ENCODE data around the gene CACNA1D.
"Not testable (repeated sequence)": the region's sequence is repeated elsewhere in the genome, so short reads cannot be mapped to it uniquely, and the experiment has no call there.

CACNA1D gene

DNA sequence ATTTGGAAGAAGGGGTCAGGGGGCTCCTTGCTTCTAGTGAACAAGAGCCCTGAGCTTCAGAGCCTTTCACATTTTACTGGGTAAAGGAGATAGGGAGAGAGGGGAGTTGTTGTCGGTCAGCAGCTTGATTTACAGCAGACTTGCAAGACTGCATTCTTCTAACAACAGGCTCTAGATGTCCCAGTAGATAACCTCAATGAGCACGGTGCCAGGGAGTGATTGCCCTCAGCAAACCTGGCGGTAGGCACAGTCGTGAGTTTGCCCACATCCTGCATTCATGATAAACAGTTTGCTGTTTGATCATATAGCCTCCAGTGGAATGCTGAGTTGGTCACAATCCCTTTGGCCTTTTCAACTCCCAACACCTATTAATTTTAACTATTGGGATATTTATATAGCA lies 170.4 kb downstream of the CACNA1D start:
- DNase-seq, result not testable (repeated sequence)

DNA sequence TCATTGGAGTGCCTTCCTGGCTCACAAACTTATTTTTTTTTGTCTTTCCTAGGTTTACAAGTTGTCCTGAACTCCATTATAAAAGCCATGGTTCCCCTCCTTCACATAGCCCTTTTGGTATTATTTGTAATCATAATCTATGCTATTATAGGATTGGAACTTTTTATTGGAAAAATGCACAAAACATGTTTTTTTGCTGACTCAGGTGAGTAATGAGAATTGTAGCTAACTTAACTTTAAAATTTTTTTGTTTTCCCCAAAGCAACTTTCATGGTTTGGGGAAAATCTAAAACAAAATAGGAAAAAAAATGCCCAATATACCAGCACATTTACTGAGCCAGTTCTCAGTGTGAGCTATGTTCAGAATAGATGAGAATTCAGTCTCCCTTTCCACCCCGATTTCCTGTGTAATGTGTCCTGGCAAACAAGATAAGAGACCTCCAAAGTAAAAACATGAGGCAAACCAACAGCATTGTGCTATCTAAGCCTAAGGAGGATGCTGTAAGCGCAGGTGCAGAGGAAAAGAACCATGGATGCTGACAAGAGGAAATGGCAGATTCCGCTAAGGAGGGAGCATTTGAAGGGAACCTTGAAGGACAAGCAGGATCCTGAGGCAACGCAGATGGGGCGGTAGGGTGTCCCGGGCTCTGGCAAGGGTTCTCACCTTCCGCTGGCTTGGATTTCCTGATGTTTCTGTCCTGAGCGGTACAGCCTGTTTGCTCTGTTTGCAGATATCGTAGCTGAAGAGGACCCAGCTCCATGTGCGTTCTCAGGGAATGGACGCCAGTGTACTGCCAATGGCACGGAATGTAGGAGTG lies 171.4 kb downstream of the CACNA1D start:
- DNase-seq, result no peak

DNA sequence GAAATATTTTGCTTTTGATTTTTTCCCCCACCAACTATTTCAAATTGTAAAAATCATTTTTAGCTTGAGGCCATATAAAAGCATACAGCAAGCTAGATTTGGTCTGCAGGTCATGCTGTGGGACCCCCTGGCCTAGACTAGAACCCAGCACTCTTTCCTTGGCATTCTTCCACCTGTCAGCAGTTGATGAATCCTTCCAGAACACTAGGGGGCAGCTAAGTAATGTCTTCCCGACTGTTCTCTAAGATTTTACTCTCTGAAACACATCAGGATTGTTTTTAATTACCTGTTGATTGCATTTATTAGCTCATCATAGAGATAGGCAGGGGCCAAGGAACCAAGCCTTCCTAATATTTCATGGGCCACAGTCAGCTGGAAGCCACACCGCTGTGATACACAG lies 174.5 kb downstream of the CACNA1D start:
- no peak for DNase-seq

DNA sequence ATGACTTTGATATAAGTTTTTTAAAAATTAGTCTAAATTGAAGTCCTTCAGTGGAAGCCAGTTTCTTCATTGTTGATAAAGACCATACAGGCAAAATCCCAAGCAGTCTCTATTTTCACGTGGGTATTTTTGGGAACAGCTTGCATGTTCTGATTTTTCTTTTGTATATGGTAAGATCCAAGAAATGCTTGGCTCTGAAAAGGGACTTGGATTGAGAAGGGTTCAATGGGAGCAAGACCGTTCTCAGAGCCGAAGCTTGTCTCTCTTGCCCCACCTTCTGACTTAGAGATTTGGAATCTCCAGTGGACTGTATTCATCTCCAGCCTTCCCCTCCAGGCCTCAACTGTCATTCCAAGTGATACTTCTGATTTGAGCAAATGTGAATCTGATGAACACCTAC lies 176.3 kb downstream of the CACNA1D start:
- DNase-seq, result no peak

DNA sequence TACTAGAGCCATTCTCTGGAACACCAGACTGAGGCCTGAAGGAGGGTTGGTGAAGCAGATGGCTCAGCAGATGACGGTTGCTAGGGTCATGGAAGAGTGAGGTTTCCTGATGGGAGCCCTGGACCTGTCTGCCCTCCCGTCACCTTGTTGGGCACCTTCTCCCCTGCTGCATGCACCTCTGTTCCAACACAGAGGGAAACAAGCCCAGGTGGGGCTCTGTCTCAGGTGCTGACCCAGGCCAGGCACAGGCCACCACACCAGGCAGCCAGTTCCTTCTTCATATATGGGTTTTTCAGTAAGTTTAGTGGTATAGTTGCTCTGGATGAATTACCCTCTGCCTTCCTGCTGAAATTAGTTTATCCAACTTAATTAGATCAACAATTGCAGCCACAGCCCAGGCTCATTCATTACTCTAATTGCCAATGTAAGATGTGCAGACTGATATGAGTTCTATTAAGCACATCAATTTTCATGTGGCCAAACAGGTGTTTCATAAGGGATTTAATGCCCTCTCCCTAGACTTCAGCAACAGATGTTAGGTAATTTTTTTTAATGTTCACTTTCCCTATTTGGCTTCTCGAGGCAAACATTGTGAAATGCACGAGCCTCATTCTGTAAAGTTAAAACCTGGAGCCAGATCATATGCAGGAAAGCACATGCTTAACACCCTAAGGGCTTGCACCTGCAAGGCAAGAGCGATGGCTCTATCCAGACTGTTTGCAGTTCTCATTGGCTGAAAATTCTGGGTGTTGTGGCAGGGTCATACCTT lies 177.0 kb downstream of the CACNA1D start:
- DNase-seq, result no peak

DNA sequence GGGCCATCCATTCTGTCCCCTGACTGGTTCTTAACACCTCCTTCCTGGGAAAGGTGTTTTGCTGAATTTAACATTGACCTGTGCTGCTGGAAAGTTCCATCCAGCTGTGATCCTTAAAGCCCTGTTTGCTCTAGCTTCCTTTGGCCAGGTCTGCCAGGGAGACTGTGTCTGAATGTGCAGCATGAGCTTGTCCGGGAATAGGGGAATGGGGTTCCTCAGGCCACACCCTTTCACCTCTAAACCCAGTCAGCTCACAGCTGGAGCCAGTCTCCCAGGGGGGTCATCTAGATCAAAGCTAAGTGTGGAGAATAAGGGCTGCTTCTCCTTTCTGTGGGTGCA lies 177.5 kb downstream of the CACNA1D start:
- no peak for DNase-seq

DNA sequence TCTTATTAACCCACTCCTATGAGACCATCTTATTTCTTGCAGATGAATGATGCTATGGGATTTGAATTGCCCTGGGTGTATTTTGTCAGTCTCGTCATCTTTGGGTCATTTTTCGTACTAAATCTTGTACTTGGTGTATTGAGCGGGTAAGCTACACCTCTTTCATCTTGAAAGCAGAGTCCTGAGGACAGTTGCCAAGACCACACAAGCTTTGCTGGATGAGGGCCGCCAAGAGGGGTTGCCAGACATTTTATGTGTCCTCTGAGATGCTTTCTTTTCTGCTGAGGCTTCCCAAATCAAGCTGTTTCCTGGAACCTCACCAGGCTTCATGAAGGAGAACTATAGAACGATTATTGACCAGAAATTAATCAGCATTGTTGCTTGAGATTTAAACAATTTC lies 178.6 kb downstream of the CACNA1D start:
- DNase-seq, result no peak

DNA sequence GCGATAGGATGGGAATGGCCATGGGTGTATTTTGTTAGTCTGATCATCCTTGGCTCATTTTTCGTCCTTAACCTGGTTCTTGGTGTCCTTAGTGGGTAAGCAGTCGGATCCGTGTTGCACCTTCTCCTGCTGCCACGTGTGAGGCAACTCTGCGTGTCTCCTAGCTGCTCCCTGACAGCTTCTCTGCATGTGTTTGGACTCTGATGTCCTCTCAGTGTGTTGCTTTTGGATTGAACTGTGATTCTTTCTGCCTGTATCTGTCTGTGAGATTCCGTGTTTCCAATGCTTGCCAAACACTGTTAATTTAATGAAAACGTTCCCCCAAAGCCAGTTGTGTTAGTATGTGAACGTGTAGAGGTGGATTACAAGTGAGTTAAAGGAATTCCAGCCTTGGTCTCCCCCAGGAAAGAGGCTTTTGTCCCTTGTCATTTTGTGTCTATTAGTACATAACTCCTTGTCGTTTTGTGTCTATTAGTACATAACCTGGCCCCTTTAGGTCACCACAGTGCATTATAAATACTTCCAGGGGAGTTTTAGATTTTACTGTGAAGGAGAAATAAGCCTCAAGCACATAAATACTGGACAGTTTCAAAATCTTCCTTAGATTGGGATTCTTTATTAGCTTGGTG lies 179.4 kb downstream of the CACNA1D start:
- DNase-seq, result no peak

DNA sequence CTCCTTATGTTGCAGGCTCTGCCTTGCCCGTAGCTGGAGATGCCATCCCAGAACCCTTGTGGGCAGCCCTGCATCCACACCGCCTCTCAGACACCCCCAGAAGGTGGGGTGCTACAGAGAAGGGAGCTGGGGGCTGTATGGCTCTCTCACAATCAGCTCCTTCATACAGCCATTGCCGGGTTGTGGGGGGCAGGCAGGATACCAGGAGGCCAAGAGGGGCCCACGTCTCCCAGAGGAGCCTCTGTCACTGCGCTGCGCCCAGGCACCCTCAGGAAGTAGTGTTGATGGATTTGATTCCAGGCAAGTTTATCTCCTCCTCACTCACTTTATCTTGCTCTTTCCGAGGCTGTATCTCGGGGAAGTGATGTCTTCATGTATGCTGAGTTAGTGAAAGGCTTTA lies 180.2 kb downstream of the CACNA1D start:
- DNase-seq, result no peak

DNA sequence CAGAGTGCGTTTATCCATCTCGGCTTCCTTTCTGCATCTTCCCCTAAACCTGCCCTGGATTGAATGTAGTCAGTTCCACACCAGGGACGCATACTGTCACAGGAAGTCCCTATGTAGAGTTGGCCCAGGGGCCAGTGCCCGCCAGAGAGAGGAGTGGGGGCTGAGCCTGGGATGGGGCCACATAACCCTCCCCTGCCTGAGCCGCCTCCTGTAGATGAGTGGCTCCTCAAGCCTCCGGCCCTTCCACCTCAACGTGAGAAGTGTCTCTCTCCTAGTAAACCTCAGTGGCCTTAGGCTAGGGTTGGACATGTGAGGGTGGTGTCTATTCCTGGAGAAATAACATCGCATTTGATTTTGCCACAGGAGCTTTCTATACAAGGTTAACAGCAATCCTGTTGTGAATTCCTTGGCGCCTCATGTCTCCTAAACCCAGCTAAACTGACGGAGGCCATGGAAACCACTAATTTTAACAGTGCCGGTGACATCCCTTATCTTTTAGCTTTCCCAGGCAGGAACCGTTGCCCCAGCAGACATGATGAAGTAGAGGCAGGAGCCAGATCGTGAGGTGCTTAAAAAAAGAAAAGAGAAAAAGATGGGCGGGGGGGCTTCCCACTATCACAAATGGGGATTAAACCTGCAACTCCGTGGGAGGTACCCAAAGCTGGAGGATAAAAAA lies 180.7 kb downstream of the CACNA1D start:
- no peak for DNase-seq

DNA sequence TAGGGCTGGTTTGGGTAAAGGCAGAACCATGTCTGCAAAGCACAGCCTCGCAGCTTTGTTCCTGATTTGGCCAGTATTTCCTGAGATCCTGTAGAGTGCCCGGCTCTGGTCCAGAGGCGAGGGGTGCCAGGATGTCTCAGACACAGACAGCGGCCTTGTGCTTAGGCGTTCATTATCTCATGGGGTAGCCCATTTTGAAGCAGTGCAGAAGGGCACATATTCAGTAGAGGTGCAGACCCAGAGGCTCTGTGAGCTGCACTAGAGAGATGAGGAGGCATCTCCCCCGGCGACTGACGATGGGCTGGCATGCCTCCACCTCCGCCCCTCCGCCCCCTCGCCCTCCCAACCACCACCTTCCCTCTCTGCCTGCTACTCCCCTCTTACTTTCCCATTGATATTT lies 181.5 kb downstream of the CACNA1D start:
- no peak for DNase-seq

DNA sequence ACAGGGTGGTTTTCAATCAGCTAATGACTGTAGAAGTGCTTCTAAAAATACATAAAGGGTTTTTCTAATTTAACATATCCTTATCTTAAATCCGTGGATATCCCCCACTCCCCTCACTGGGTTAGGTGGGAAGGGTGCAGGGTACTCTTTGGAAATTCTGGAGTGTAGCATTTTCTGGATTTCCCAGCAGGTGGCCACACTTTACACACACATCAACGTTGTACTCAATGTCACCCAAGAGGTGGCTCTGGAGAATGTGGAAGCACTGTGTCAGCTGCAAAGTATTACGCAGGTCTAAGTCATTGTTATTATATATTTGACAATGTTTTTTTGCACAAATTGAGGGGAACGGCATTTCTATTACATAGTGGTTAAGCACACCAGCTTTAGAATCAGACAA lies 183.0 kb downstream of the CACNA1D start:
- DNase-seq, result no peak

DNA sequence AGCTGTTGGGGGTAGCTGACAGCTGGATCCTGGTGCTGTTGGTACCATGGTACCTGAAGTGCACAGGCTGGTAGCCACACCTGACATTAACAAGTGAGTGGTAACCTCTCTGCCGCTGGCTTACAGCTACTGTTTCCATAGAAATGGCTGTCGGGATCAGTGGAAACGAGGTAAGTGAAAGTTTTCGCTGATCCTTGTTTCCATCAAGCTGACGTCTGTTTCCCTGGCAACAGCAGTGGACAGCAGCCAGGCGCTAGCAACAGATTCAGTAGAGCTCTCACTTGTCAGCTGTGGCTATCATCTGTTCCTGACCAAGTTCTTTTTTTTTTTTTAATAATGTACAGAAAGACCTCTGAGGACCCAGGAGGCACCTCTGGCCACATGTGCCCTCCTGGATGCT lies 185.6 kb downstream of the CACNA1D start:
- DNase-seq, result no peak

DNA sequence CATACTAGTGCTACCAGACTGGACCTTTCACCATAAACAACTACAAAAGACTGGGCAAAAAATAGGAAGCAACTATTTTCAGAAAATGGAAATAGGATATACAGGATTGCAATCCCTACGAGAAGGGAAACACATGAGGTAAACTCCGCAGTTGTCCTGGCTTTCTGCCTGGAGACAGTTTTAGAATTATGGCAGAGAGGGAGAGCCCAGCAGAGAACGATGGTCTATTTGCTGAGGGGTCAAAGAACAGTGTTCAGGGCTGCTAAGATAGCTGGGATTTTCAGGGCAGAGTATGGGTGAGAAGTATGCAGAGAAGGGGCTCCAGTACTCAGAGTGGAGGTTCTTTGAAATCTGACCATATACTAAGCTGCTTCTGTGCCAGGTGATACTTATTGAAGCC lies 188.4 kb downstream of the CACNA1D start:
- no peak for DNase-seq

DNA sequence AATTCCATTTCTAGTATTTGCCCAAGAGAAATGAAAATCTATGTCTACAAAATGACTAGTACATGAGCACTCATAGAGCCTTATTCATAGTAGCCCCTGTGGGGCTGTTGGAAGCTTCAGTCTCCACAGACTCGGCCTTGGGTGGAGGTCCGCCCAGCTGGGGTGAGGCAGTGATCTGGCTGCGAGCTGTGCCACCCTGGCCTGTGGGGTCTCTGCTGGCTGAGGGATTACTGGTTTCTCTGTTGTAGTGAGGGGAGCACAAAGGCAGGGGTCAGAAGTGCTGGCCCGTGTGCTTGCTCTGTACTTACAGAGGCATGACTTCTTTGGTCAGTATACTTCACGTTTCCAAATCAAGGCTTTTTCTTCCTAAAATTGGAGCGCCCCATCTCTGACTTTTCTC lies 193.7 kb downstream of the CACNA1D start:
- no peak for DNase-seq

DNA sequence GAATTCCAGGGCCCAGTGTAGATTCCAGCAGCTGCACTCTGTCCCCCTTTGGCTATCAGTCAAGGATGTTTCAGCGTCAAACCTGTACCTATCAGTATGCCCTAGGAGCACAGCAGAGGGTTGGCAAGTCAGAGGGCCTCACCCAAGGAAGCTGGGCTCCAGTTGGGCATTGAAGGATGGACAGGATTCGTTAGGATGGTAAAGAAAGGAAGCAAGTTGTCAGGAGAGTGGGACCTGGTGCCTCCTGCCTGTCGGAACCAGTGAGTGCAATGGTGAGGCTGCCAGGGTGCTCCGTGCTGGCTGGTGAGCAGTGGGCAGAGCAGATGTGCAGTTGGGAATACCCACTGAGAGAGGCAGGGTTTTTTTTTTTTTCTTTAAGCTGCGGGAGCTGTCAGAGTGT lies 194.6 kb downstream of the CACNA1D start:
- DNase-seq, result no peak

DNA sequence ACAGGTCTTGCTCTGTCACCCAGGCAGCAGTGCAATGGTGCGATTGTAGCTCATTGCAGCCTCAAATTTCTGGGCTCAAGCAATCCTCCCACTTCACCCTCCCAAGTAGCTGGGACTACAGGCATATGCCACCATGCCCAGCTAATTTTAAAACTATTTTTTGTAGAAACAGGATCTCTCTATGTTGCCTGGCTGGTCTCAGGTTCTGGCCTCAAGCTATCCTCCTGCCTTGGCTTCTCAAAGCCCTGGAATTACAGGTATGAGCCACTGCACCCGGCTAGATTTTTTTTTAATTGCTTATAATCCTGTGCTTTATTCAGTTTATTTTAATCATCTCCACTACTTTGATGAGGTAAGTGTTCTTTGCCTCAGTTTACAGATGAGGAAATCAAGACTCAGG lies 195.3 kb downstream of the CACNA1D start:
- no peak for DNase-seq

DNA sequence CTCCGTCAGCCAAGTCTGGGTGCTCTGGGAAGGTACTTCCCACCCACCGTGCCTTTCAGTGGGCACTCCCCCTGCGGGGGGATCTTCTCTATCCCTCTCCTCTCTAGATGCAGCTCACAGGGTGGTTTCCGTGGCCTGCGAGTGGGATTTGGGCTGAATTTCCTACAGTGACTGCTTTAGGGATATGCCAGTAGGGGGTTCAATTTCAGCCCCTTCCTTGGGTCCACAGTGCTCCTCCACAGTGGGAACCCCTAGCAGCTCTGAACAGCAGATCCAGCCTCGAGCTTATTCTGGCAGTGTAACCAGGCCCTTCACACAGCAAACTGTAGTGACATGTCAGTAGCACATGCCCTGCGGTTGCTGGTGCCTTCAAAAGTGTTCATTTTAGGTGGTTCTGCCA lies 196.1 kb downstream of the CACNA1D start:
- no peak for DNase-seq

DNA sequence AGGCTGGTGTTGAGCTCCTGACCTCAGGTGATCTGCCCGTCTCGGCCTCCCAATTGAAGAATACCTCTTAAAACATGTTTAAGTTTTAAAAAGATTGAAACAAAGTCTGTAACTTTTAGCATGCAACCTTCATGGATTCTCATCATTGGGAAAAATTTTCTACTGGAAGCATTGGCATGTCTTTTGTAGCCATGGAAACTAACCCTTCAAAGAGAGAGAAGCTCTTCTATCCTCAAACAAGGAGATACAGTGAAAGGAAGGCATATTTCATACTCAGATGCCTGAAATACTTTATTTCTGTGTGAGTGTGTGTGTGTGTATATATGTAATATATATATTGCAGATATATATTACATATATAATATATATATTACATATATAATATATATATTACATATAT lies 196.9 kb downstream of the CACNA1D start:
- DNase-seq, result no peak

DNA sequence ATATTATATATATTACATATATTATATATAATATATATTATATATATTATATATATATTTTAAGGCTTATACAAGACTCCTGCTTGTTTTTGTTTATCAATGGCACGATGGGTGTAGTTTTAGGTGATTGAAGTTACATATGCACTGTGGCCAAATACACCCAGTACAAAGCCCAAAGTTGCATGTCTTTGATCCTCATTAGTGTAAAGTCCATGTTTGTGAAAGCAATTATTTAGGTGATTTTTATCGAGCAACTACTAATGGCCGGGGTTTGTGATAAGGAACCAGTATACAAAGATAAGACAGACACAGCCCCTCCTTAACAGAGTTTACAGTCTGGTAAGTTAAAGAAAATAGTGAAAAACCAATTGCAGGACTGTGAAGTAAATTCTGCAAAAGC lies 197.5 kb downstream of the CACNA1D start:
- DNase-seq, result no peak

DNA sequence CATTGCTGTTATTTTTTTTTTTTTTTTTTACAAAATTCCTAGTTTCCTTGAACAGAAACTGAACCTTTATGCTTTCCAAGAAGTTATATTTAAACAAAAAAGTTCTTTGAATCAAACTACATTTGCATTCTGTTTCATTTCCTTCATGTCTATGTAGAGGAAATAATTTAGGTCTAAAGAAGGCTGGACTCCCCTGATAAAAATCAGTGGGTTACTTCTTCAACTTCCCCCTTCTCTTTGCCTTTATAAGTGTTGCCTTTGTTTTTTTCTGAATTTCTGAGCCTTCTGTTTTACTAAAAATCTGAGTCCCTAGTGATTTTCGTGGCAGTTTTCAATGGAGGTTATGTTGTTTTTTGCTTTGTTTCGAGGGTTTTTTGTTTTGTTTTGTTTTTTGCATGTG lies 199.0 kb downstream of the CACNA1D start:
- DNase-seq, result no peak

DNA sequence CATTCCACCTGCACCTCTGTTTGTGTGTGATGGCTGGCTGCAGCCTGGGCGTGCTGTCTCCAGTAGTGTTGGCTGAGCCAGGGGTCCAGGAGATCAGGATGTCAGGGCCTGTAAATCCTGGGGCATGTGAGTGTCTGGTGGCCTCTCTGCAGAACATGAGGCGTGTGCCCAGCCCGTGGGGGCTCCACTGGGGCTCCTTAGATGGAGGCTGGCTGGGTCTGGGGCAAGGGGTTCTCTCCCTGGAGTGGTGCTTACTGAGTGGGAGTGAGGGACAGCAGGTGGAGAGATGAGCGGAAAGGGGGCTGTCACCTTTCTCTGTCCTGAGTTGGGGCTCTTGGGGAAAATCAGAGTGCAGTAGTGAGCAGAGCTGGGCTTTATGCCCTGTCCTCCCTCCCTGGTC lies 199.6 kb downstream of the CACNA1D start:
- no peak for DNase-seq

DNA sequence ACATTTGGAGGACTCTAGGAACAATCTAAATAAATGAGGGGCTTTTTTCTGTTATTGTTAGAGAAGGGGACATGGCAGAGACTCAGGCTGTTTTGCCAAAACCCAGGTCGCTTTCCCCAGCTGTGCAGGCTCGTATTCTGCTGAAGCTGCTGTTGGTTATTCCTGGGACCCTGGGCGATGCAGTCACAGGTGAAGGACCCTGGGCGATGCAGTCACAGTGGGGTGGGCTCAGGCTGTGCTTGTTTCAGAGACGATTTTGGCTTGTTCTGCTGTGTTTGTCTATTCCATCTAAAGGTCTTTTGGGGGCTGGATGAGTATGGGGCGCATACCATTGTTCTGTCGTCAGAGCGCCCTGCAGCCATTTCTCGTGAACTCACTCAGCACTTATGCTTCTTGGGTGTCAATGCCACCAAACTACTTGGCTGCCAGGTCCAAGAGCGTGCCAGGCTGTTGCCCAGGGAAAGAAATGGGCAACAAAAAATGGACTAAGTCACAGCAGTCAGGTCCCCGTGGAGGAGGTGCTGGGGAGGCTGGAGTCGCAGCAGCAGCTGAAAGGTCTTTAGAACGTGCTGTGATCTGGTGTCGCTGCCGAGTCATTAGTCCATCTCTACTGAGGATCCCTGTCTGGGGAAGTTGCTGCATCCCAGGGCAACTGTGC lies 200.4 kb downstream of the CACNA1D start:
- DNase-seq, result no peak
